ENCODE data around the gene HSBP1L1. TPM values are rescaled to one million over a fixed set of nuclear protein-coding genes. Genes with fewer than 3 reads are reported as not detected.

The HSBP1L1 gene
- total RNA-seq, 1 experiment from 2014 or later = not detected

GRCh38 chr18:79944126-79944731, 20.2 kb upstream of the HSBP1L1 start:
- Mint-ChIP-seq H3K27ac (no peak overlapping the region), H3K36me3 (ENCODE audit: insufficient read depth in 1 of 3, low read depth in 3 of 3) (peaks cover 0 to 16% (median 7%) of the 10 kb centered on the region in 3 experiments; a peak in 5 of 7 replicates), H3K9me3 (no peaks in the 10 kb centered on the region; a peak in 1 of 5 replicates), H3K4me3 (no peak overlapping the region), H3K4me1 (peaks cover 7 to 17% of the 10 kb centered on the region in 2 experiments), H3K27me3 (ENCODE audit: low read depth) (peaks cover 13% of the 10 kb centered on the region)
- Histone ChIP-seq H3K18ac (ENCODE audit: insufficient read length, low read depth, low read length) (no peak overlapping the region), H4K8ac (replicated peaks; ENCODE audit: insufficient read length, low read depth, low read length) (no peak overlapping the region), H3K79me2 (ENCODE audit: insufficient read depth, low read length) (no peaks in the 10 kb centered on the region), H2BK120ac (ENCODE audit: low read depth, low read length, poor library complexity, severe bottlenecking) (no peak overlapping the region), H3K27ac (ENCODE audit: insufficient read length, low read depth, low read length) (no peak overlapping the region), H2AFZ (ENCODE audit: low read length) (no peak overlapping the region), H3K4ac (ENCODE audit: low read depth, low read length) (no peak overlapping the region), H3K79me1 (ENCODE audit: insufficient read depth, low read depth, low read length, poor library complexity, severe bottlenecking) (no peaks in the 10 kb centered on the region), H4K5ac (ENCODE audit: insufficient read length, low read depth, low read length) (no peak overlapping the region), H3K4me2 (ENCODE audit: insufficient read depth, insufficient read length, low read length) (no peak overlapping the region), H3K4me1 (ENCODE audit: insufficient read depth, low read length) (no peaks in the 10 kb centered on the region), H3K56ac (ENCODE audit: insufficient read length, low read depth, low read length) (no peak overlapping the region), H3K9ac (ENCODE audit: extremely low read depth, insufficient read length, low read length) (no peak overlapping the region), H3K9me3 (ENCODE audit: control insufficient read depth, low read depth, low read length) (no peaks in the 10 kb centered on the region), H2AK5ac (ENCODE audit: insufficient read length, low read length) (no peak overlapping the region), H4K91ac (ENCODE audit: insufficient read length, low read depth, low read length) (no peak overlapping the region), H3K14ac (ENCODE audit: insufficient read depth, low read length) (no peak overlapping the region), H2BK12ac (ENCODE audit: insufficient read length, low read depth, low read length) (no peak overlapping the region), H3T11ph (ENCODE audit: low read length) (no peak overlapping the region), H4K20me1 (ENCODE audit: control insufficient read depth, insufficient read depth, insufficient read length) (no peaks in the 10 kb centered on the region), H2BK20ac (ENCODE audit: low read depth, low read length, poor library complexity, severe bottlenecking) (no peak overlapping the region), H3K27me3 (ENCODE audit: insufficient read depth, low read length) (no peaks in the 10 kb centered on the region), H2BK5ac (ENCODE audit: insufficient read length, low read length) (no peak overlapping the region), H3K23me2 (ENCODE audit: insufficient read length, low read depth, low read length, poor library complexity, severe bottlenecking) (no peaks in the 10 kb centered on the region), H2BK15ac (ENCODE audit: low read depth, low read length) (no peak overlapping the region), H3K23ac (ENCODE audit: insufficient read length, low read depth, low read length) (no peak overlapping the region)
- WGBS (ENCODE audit: extremely low coverage, insufficient read length, low lambda C conversion rate) = no CpG with 5 or more reads among the region's 11 CpGs
- peak; percentile 28 for DNase-seq
- TF ChIP-seq, protein P1, sequence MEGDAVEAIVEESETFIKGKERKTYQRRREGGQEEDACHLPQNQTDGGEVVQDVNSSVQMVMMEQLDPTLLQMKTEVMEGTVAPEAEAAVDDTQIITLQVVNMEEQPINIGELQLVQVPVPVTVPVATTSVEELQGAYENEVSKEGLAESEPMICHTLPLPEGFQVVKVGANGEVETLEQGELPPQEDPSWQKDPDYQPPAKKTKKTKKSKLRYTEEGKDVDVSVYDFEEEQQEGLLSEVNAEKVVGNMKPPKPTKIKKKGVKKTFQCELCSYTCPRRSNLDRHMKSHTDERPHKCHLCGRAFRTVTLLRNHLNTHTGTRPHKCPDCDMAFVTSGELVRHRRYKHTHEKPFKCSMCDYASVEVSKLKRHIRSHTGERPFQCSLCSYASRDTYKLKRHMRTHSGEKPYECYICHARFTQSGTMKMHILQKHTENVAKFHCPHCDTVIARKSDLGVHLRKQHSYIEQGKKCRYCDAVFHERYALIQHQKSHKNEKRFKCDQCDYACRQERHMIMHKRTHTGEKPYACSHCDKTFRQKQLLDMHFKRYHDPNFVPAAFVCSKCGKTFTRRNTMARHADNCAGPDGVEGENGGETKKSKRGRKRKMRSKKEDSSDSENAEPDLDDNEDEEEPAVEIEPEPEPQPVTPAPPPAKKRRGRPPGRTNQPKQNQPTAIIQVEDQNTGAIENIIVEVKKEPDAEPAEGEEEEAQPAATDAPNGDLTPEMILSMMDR (conservative IDR thresholded peaks at IDR 0.05) = no peak
